EL (cell line): Measurements from ENCODE around the gene SEMA4B.
A peak's percentile ranks its signal among the peaks of the same experiment; 100 is the strongest.
"Not testable (repeated sequence)": the region's sequence is repeated elsewhere in the genome, so short reads cannot be mapped to it uniquely, and the experiment has no call there.

Experiments
- DNase-seq: peaks from one replicate; pipeline ENCODE4 v3.0.0-alpha.2; 2016

The SEMA4B gene

DNA sequence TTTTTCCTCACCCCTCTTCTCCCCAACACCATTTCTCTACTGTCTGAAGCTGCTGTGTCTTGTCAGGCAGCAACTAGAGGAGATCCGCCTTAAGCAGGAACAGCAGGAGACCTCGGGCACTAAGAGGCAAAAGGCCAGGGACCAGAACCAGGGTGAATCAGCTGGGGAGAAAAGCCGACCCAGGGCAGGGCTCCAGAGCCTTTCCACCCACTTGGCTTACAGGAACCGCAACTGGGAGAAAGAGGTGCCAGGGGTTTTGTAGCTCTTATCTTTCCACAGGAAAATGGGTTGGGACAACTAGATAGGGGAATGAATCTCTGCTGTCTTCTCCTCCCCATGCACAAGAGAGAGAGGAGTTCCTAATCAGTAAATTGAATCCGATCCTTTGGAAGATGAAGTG lies 61.3 kb downstream of the SEMA4B start:
- no peak for DNase-seq

DNA sequence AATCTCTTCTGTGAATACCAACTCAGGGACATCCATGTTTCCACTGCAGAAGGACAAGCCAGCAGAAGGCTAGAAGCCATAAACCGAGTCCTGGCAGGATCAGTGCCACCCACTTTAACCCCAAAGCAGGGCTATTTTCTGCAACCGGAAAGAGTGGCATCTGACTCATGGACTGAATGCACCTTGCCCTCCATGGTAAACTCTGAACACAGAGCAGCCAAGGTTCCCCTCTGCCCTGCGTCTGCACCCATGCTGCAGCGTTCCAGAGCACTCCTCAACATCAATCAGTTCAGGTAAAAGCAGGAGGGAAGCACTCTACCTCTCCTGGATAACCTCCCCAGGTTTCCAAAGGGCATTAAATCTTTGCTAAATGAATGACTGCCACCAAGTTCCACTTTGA lies 63.5 kb downstream of the SEMA4B start:
- DNase-seq: no peak

DNA sequence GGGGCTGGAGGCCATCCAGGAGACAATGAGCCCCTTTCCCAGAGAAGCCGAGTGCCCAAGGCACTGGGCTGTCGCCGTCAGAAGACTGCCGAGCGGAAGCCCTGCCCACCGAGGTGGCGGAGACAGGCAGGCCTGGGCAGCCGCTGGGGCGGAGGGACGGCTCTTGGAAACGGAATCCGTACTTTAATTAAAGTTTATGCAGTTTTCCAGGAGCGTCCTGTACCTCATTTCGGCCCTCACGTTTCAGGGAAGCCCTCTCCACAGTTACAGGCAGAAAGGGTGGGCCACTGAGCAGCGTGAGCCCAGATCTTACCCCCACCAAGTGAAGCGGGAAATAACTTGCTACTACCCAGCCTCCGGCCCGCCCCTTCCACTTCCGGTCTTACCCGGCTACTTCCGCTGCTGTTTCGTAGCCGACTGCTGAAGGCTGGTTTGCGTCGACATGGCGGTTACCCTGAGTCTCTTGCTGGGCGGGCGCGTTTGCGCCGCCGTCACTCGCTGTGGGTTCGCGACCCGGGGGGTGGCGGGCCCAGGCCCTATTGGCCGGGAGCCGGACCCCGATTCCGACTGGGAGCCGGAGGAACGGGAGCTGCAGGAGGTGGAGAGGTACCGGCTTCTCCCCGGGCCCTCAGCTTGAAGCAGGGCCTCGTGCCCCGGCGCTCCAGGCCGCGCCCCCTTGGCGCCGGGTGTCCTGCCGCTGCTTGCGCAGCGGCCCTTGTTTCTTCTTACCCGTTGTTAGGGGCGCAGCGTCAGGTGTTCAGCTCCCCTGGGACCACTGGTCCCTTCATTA lies 64.3 kb downstream of the SEMA4B start, which contains the start of gene NGRN:
Gene NGRN, plus strand, starts transcription at position 402 of the 790 bp plus-strand sequence. Its CDS starts 41 bp downstream, at position 443.
- peak; percentile 90 for DNase-seq

DNA sequence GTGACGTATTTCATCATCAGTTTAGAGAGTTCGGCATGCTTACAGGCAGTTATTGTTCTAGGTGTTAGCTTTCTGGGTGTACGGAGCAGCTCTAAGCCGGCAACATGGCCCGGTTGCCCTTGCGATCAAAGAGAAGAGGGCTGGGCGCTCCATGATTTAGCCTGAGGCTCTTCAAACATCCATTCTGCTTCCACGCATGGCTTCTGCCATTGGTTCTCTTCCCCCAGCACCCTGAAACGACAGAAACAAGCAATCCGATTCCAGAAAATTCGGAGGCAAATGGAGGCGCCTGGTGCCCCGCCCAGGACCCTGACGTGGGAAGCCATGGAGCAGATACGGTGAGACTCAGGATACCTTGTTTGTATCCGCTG lies 64.9 kb downstream of the SEMA4B start:
- DNase-seq: peak; percentile 53

DNA sequence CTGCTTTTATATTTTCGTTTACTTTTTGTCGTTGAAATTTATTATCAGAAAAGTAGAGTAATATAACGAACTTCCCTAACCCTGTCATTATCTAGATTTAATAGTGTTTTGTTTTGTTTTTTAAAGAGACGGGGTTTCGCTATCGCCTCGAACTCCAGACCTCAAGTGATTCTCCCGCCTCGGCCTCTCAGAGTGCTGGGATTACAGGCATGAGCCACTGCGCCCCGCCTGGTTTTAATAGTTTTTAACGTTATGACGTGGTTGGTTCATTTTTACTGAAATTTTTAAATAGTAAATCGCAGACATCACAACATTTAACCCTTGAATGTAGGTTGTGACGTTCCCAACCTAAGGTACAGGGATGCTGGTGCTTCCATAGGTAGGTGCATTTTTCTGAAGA lies 65.4 kb downstream of the SEMA4B start:
- peak; percentile 39 for DNase-seq

DNA sequence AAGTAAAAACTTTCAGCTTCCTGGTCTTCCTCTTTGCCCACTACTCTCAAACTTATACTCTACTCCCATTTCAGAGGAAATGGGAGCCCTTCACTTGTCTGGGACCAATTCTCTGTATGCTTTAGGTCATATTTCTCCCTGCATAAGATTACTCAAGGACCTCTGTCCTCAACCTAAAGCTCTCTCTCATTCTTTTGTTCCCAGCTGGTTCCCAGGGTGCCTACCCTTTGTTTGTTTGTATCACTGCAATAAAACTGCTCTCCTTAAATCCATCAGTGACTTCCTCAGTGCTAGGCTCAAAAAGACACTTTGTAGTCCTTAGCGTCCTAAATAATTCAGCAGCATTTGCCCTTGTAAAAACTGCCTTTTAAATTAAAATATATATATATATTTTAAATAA lies 67.3 kb downstream of the SEMA4B start:
- DNase-seq: no peak

DNA sequence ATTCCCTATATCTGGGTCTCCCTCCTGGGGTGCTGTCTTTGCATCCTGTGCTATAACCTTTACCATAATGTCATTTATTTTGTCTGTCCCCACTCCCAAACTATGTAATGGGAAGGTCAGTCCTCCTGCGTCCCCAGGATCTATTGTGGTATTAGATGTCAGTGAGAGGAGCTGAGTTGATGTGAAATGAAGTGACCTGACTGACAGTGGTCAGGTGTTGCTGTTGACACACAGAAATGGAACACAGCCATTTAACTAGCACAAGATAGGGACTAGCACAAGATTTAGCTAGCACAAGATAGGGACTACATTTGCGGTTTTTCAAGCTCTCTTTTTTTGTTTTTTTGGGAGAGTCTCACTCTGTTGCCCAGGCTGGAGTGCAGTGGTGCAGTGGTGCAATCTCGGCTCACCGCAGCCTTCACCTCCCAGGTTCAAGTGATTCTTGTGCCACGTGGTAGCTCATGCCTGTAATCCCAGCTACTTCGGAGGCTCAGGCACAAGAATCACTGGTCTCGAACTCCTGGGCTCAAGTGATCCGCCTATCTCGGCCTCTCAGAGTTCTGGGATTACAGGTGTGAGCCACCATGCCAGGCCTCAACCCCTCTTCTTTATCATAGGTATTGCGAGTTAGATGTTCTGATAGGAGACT lies 69.5 kb downstream of the SEMA4B start:
- no peak for DNase-seq

DNA sequence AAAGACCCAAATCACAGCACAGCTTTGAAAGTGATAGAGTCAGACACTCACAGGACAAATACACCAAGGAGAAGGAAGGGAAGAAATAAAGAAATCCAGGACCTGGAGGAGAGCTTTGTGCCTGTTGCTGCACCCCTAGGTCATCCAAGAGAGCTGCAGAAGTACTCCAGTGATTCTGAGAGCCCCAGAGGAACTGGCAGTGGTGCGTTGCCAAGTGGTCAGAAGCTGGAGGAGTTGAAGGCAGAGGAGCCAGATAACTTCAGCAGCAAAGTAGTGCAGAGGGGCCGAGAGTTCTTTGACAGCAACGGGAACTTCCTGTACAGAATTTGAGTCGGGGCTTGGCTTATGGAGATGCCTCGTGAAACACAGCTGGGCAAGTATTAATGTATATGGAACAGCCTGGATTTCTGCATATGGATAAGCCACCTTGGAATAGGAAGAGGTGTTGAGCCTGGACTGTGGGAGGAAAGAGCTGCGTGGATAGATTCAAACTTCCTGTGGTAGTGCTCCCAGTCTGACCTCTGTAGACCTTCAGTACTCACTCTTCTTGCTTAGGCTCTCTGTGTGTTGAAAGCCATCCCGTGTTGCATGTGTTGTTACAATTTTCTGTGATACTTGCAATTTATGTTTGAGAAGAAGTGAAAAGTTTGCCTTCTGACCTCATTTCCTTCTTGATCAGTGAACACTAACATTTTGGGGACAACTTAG lies 70.5 kb downstream of the SEMA4B start:
- no peak for DNase-seq

DNA sequence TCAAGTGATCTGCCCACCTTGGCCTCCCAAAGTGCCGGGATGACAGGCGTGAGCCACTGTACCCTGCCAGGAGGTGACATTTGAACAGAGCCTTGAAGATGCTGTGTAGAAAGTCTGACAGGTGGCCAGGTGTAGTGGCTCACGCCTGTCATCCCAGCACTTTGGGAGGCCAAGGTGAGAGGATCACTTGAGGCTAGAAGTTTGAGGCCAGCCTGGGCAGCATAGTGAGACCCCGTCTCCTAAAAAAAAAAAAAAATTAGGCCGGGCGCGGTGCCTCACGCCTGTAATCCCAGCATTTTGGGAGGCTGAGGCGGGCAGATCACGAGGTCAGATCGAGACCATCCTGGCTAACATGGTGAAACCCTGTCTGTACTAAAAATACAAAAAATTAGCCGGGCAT lies 77.3 kb downstream of the SEMA4B start:
- not testable (repeated sequence) for DNase-seq
